GM18870 (cell line): ENCODE measurements around the gene OR4F6.
"Not testable (repeated sequence)": the region's sequence is repeated elsewhere in the genome, so short reads cannot be mapped to it uniquely, and the experiment has no call there.

Experiments used
- ATAC-seq: cut with Tn5 transposase; IDR thresholded peaks from one replicate; pipeline ENCODE4 v1.9.1; 2021; ENCODE audit warnings: moderate library complexity; ENCODE audit not compliant: unreplicated experiment

The OR4F6 gene, protein sequence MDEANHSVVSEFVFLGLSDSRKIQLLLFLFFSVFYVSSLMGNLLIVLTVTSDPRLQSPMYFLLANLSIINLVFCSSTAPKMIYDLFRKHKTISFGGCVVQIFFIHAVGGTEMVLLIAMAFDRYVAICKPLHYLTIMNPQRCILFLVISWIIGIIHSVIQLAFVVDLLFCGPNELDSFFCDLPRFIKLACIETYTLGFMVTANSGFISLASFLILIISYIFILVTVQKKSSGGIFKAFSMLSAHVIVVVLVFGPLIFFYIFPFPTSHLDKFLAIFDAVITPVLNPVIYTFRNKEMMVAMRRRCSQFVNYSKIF

DNA sequence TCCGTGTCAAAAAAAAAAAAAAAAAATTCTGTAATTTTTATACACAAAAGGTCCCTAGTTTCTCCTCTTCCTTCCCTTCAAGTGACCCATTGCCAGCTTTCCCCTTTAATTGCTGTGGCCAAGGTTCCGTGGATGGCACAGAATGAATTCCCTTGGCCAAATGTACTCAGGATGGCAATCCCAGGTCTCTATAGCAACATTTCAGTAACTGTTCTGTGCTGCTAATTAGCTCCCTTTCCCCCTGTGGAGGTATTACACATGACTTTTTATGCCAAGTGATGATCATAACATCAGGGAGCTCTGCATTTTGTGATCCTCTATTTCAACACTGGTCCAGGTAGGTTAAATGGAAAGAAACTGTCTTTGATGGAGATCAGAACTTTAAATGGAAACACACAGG is at the start of gene OR4F6:
TSS of gene OR4F6 (plus strand) at position 301 of the 400 bp plus-strand sequence. CDS start 2,211 bp downstream, outside the sequence.
- ATAC-seq, result no peak

DNA sequence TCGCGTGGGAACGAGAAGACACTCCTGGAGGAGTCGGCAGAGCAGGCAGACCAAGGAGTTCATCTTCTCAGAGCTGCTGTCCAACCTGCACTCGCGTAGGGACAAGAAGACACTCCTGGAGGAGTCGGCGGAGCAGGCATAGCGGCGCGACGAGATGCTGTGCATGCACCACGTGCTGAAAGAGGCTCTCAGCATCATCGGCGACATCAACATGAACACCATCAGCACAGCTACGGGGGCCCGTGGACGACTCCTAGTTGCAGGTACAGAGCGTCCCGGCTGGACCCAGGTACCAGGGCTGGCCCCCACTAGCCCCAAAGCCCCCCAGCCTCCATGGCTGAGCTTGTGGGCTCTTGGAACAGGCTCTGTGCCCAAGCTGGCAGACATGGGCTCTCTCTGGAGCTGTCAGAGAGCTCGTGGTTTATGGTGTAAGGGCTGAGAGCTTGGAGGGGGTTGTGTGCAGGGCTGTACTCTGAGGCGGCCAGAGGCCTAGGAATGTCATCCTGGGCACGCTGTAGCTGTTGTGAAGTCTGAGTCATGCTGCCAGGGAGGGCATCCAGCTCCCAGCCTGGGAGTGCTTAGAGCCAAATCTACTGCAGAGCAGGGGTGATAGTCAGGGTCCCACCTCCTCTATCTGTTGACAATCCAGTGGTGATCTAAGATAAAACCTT is 38.5 kb upstream of the OR4F6 start:
- not testable (repeated sequence) for ATAC-seq

DNA sequence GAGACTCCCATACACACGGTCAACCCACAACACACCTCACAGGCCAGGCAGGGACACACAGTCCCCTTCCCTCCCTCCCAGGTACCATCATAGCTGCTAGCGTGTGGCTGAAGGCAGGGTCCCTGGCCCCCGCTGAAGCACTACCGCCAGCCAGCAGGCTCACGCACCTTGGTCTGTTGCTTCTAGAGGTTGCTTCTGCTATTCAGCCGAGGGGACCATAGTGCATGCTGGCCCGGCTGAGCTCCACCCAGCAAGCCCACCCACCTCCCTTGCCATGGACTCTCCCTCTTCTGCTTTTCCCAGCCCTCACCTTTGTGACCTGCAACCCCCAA is 38.0 kb upstream of the OR4F6 start:
- not testable (repeated sequence) for ATAC-seq

DNA sequence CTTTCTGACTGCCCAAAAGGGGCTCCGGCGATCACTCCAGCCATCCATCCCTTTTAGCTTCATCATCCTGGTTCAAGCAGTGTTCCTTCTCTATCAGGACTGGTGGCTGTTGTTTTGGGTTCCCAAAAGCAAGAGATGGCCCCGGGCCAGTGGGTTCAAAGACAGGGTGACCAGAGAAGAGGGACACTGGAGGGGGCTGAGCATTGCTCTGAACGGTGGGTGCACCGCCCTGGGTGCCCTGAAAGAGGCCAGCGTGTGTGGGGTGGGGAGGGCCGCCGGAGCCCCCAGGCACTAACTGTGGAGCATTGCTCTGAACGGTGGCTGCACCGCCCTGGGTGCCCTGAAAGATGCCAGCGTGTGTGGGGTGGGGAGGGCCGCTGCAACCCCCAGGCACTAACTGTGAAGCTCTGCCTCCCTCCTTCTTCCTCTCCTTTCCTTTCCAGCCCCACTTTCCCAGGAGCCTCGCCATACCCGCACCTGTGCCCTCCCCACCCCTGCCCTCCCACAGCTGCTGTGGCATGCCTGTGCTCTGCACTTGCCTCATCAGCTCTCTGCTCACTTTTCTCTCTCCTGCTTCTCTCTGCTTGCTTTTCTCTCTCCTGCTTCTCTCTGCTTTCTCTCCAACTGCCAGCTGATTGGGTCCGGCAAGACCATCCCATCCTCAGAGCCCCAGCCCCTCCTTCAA is 37.4 kb upstream of the OR4F6 start:
- ATAC-seq, result no peak

DNA sequence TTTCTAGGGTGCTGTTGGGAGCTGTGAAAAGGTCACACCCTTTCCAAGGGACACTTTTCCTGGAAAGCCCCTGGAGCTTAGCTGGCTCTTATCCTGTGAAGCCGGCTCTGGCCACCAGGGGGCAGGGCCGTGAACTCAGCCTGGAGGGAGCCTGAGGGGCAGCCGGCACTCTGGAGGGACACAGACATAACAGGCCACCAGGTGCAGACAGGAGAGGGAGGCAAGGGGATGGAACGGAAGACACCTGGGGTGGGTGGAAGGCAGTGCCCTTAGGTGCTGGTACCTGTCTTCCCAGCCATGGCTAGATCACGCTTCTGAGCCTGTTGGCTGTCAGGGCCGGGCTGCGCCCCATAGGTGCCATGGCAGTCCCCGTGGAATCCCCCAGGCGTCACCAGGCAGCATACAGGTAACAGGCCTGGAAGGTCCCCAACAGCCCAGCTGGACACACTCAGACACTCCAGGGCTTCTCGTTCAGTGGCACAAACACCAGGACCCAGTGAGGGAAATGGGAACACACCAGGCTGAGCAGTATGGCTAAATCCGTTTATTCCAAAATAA is 36.1 kb upstream of the OR4F6 start:
- ATAC-seq, result not testable (repeated sequence)

DNA sequence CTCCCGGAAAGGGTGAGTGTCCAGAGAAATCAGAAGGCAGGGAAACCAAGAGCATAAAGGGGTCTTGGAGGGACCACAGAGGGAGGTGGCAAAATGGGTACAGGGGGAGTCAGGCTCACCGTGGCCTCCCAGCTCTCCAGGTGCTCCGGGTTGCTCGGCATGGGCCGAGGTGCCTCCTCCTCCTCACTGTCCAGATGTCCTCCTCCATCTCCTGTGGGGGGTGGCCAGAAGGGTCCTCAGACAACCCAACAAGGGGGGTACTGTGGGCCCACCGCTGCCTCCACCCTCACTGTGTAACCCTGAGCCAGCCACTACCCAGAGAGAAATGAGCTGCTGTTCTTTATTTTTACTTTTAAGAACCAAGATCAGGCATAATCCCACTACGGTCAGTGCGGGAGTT is 30.4 kb upstream of the OR4F6 start:
- no peak for ATAC-seq

DNA sequence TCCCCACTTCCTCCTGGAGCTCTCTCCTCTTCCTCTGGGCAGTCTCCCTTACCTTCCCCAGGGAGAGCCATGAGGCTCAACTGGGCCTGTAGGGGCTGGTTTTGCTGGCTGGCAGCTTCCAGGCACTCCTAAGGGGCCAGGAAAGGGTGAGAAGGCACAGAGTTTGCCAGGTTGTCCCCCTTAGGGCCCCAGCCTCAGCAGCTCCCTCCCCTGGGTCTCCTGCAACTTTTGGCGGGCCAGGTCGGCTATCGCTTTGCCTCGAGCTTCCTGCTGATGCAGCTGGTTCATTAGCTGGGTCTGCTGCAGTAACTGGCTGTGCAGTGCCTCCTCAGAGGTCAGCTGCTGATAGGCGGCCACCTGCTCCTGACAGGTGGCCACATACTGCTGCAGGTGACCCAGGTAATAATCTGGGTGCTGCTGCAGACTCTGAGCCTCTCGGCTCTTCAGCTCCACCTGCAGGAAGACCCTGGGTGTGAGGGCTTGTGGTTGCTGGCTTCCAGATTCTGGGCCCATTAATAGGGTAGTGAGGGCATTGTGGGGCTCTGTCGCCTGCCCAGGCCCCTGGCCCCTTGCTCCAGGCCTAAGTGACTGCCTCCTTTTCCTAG is 29.7 kb upstream of the OR4F6 start:
- ATAC-seq, result no peak

DNA sequence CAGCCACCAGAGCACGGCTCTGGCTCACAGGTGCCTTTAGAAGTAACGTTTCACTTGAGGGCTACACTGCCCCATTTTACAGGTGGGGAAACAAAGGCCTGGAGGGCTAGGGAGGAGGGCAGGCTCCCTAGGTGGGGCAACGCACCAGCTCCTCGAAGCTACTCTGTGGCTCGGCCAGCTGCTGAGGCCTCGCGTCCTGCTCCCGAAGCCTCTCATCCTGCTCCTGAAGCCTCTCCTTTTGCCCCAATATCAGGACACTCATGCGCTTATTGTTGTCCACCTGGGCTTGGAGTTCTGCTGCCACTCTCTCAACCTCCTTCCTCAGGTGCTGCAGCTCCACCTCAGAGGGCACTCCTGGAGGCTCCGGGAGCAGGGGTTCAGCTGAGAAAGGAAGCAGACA is 28.2 kb upstream of the OR4F6 start:
- ATAC-seq, result no peak

DNA sequence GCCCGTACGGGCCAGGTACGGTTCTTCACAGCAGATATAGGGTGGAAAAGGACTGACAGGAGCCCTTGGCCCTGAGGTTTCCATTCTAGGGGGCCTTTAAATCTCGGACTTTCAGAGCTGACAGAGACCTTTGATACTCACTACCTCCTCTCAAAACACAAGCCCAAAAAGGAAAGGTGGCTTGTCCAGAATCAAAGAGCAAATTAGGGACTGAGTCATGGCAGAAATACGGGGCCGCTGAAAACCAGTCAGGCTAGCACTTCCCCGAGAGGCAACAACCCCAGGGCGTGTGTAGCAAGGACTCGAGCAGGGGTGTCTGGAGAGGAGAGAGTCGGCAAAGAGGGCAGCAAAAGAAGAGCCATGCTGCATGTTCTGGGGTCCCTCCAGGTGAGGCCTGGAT is 24.7 kb upstream of the OR4F6 start:
- ATAC-seq, result not testable (repeated sequence)

DNA sequence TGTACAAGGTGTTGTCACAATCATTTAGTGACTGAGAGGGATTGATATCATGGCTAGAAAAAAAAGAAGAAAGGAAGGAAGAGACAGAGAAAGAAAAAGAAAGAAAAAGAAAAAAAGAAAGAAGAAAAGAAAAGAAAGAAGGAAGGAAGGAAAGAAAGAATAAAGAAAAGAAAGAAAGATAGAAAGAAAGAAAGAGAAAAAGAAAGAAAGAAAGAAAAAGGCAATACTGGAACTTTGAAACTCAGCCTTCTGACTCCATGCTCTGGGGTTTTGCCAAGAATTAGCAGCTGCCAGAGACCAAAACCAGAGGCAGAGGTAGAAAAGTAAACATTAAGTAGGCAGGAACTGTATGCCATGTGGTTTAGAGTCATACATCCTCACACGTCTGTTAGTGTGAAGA is 23.1 kb upstream of the OR4F6 start:
- not testable (repeated sequence) for ATAC-seq

DNA sequence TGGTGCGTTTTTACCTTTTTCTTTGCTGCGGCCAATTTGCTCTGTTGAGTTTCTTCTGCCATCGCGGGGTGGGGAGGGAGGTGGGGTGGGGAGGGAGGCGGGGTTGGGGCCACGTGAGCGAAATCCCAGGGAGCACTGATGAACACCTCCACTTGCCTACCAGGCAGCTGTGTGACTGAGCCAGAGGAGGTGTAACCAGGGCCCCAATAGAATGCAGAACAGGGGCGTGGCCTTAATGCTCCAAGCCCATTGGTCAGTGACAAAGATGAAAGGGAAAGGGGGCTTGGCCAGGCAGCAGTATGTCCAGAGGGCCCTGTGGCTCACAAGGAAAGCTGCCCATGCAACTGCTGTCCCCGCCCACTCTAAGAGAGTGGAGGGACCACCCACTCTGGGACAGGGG is 21.4 kb upstream of the OR4F6 start:
- no peak for ATAC-seq

DNA sequence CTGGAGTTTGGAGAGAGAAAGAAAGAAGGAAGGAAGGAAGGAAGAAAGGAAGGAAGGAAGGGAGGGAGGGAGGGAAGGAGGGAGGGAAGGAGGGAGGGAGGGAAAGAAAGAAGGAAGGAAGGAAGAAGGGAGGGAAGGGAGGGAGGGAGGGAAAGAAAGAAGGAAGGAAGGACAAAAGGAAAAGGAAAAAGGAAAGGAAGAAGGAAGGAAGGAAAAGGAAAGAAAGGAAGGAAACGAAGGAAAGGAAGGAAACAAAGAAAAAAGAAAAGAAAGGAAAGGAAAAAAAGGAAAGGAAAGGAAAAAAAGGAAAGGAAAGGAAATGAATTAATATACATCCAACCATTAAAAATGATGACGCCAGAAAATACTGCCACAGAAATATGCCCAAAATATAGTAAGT is 18.7 kb upstream of the OR4F6 start:
- no peak for ATAC-seq

DNA sequence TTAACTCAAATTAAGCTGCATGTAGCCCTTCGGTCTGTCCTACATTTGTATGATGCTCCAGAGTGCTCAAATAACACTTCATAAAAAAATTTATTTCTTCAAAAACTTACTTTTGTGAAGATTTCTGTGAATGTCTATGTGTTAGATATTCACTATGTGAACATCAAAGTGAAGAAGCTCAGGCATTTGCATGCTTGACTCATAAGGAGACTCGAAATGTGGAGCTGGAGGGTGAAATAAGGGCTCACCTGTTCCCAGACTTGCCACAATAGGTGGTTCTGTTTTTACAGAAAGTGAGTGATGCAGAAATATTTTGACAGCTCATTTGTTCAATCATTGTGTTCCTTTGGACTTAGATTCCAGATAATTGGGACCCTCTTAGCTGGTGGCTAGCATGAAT is 16.9 kb upstream of the OR4F6 start:
- not testable (repeated sequence) for ATAC-seq

DNA sequence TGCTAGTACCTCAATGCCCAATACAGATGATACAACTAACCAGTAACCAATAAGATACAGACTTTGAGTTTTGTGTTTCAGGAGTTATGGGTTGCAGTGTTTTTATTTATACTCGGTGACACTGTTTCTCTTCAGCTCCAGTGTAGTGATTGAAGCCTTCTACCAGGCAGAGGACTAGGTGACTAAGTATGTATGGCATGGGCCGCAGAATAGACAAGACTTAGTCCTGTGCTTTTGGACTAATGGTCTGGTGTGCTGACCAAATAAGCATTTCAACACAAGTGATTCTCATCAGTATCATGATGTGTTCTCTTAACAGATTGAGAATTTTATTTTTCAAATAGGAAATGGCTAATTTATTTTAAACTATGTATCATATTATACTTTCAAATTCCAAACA is 15.3 kb upstream of the OR4F6 start:
- not testable (repeated sequence) for ATAC-seq

DNA sequence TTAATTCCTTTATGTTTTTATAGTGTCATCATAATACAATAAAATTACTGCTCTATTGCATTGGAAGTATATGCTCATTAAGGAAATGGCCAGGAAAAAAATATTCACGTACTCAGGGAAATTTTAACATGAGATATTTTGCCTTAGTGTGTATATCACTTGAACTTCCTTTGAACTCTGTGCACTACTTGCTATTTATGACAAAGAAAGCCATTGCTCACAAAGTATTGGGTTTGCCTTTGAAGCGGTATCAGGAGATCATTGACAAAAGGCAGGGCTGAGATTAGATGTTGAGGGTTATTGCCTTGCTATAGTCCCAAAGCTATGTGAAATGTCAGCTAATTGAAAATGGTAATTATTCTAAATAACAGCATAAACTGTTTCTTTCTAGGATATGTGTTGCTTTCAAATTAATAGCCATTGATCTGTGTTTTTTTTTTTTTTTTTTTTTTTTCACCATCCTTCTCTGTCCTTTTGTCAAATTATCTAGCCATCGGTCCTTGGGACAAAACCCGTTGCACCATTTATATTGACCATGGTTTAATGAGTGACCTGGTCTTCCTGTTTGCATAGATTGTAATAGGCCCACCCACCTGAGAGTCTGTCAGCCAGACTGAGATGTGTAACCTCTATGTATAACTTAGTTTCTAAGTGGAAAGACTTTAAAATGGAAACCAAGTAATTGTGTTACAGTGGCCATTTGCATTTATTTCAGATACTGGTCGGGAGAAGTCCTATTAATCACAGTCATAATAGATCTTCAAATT is 14.6 kb upstream of the OR4F6 start:
- not testable (repeated sequence) for ATAC-seq

DNA sequence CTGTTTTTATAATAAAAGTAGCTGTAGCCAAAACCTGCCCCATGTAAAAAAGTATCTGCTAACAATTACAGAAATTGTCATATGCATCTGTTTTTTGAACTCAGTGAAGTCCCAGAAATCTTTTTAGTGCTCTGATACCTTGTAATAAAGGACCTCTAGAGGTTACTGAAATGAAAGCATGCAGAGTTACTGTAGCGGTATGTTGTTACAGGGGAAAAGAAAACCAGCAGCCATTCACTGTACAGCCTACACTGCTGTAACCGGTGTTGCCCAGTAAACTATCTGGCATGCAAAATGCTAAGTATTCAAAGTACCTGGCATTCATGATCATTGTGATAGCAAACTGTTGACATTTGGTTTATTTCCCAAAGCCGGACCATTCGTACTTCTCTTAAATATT is 12.6 kb upstream of the OR4F6 start:
- ATAC-seq, result not testable (repeated sequence)

DNA sequence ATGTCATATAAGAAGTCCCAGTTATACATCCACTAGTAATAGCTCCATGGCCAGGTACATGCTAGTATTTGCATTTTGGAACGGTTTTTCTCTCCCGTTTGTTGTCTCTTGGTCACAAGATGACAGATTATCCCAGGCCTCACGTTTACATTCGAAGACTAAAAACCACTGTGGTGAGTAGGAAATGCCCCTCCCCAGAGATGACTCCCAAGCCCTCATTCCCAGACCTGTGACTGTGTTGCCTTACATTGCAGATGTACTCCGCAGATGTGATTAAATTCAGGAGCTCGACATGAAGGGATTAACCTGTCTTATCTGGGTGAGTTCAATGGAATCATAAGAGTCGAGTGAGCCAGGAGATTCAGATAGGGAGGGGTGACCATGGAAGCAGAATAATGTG is 9.3 kb upstream of the OR4F6 start:
- not testable (repeated sequence) for ATAC-seq

DNA sequence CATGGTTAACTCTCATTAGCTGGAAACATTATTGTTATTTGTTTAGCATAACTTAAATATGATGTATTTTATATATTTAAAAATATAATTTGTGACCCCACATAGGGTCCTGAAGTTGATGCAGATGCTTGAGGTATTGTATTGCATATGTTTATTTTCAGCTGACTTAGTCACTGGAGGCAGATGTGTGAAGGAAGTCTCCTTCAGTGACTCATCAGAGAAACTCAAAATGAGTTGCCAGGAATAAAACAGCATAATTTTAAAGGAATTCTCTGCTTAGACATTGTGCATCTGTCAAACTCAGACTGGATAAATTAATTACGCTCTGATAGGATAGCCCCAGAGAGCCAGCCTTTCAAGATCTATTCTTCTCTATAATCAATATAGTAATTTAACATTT is 7.9 kb upstream of the OR4F6 start:
- ATAC-seq, result no peak

DNA sequence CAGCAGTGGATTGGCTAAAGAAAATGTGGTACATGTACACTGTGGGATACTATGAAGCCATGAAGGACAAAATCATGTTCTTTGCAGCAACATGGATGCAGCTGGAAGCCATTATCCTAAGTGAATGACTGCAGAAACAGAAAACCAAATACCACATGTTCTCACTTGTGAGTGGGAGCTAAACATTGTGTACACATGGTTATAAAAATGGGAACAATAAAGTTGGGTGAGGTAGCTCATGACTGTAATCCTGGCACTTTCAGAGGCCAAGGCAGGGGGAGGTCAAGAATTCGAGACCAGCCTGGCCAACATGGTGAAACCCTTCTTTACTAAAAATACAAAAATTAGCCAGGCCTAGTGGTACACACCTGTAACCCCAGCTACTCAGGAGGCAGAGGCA is 3.6 kb upstream of the OR4F6 start:
- no peak for ATAC-seq

DNA sequence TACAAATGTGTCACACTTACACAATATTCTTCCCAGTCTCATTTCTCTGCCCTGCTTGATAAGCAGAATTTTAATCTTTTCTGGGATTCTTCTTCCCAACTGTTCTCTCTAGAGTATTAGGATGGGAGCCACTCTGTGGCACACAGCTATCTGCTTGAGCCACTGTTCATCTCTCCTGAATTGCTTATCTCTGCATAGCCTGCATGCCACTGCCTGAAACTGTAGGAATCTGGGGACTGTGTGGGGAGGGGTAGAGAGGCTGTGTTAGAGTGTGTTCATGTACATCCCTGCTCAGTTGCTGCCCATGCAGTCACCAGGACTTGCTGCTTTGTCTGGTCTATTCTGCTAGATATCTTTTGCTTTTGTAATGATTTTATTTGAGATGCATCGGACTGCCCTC is 2.3 kb upstream of the OR4F6 start:
- ATAC-seq, result no peak

DNA sequence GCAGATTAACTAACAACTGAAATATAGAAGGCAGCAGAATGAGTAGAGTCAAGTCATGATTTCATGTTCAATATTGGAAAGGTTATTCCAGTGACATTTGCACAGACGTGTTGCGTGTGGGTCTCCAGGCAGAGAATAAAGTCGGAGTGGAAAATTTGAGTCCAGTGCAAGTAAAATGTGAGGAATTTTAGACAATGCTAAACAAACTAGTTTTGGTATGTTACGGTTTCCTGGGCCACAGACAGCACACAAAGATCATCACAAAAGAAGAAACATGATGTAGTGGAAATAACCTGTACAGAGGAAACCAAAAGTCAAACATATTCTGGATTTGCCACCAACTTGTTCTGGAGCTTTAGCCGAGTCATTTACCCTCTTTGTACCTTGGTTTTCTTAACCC is 367 bp downstream of the OR4F6 start:
- ATAC-seq, result no peak
